AG10803 (cell line): ENCODE results near the gene FRMD4A.

Source experiments
- DNase-seq: peaks from one replicate; pipeline ENCODE4 v3.0.0; 2010; ENCODE audit warnings: low read depth
- H3K4me3 ChIP-seq: 2 replicates; pipeline ENCODE4 v1.5.1; 2011; ENCODE audit warnings: mild to moderate bottlenecking, low read length, control low read depth
- TF ChIP-seq, protein P1 (sequence below): conservative IDR thresholded peaks from 2 replicates; pipeline ENCODE4 v1.5.1; 2011; ENCODE audit warnings: mild to moderate bottlenecking, low read length, control low read depth, inconsistent platforms

Gene FRMD4A

GRCh38 chr10:13809427-13809826 lies 521.3 kb downstream of the FRMD4A start:
- TF ChIP-seq, protein P1, sequence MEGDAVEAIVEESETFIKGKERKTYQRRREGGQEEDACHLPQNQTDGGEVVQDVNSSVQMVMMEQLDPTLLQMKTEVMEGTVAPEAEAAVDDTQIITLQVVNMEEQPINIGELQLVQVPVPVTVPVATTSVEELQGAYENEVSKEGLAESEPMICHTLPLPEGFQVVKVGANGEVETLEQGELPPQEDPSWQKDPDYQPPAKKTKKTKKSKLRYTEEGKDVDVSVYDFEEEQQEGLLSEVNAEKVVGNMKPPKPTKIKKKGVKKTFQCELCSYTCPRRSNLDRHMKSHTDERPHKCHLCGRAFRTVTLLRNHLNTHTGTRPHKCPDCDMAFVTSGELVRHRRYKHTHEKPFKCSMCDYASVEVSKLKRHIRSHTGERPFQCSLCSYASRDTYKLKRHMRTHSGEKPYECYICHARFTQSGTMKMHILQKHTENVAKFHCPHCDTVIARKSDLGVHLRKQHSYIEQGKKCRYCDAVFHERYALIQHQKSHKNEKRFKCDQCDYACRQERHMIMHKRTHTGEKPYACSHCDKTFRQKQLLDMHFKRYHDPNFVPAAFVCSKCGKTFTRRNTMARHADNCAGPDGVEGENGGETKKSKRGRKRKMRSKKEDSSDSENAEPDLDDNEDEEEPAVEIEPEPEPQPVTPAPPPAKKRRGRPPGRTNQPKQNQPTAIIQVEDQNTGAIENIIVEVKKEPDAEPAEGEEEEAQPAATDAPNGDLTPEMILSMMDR = no peak
- no peak for DNase-seq
- H3K4me3 ChIP-seq = no peak overlapping the region

- TF ChIP-seq, protein P1 = no peak
- no peak for DNase-seq
Observed at GRCh38 chr10:13808556-13809391, 522.0 kb downstream of the FRMD4A start.

GRCh38 chr10:13806419-13806818 lies 524.3 kb downstream of the FRMD4A start:
- TF ChIP-seq, protein P1 = no peak
- DNase-seq = no peak
- no peak overlapping the region for H3K4me3 ChIP-seq

More at GRCh38 chr10:13808556-13809391, 522.0 kb downstream of the FRMD4A start:
- no peak overlapping the region for H3K4me3 ChIP-seq

GRCh38 chr10:13803566-13804554 lies 526.9 kb downstream of the FRMD4A start:
- no peak for DNase-seq
- TF ChIP-seq, protein P1 = no peak
- H3K4me3 ChIP-seq = no peak overlapping the region

DNA sequence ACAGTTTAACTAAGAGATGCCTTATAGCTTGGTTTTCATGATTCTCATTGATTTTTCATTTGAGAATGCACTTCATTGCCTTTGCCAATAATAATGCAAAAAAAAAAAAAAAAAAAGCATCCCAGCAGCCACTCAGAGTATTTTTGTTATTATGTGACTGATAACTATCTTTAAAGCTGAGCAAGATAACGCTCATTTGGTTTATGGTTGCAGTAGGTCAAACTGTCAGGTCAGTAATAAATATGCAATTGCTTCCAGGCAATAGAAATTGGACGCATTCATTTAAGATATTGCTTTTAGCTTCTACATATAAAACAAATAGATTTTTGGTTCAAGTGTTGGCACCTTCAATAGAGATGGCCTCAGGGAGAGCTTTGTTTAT lies 528.8 kb downstream of the FRMD4A start:
- TF ChIP-seq, protein P1 = no peak
- H3K4me3 ChIP-seq = no peak overlapping the region
- no peak for DNase-seq

DNA sequence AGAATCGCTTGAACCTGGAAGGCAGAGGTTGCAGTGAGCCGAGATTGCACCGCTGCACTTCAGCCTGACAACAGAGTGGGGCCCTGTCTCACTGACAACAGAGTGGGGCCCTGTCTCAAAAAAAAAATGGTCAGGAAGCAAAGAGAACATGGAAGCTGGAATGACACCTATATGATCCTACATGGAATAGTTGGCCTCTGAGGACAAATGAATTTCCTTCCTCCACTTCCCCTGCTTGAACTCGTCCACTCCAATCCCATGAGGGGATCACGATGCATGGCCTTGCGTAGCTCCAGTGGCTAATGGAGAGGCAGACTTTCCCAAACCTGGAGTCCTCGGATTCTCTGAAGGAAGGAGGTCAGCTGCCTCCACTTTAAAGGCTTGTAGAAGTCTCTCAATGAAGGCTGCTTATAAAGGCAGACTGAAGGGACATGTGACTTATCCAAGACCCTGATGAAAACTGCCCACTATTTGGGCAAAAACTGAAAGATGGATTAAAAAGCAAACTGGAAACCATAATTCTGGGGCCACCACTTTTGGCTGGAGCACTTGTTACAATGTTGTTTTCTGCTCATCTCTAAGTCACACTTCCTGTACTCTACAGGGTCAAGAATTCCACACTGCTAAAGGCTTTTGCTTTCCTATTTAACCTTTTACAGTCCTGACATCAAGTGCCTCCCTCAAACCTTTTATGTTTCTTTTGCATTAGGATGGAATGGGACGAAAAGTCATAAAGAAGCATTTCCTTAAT lies 529.4 kb downstream of the FRMD4A start:
- TF ChIP-seq, protein P1 = no peak
- no peak for DNase-seq
- H3K4me3 ChIP-seq = no peak overlapping the region
